Measurements from ENCODE around the gene ASXL1.

ASXL1 gene

DNA sequence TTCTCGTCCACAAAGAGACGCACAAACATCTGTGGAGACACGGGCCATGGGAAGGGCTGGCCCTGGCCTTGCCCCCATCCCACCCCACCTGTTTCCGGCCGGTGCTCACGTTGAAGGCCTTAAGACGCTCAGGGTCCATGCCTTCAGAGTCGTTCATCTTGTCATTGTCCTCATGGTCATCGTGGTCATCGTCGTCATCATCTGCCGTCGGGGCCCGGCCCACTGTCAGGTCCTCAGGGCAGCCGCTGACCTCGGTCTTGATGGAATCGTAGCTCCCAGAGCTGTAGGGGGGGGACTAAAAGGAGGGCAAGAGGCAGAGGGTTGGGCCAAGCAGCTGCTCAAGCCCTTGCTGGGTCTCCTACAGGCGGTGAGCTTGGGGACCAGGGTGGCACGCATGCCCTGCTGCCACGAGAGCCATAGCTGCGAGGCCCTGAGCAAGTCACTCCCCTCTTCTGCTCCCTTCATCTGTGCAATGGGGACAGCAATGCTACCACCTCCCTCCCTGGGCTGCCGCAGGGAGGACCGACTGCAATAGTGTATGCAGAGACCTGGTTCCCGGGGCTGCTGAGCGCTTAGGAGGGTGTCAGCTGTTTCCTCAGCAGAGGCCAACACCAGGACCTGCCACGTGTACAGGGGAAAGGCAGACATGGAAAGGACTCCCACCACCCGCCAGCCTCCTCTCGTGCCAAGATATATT lies 95.5 kb downstream of the ASXL1 start:
- no peak for DNase-seq (ENCODE audit: low read depth)

DNA sequence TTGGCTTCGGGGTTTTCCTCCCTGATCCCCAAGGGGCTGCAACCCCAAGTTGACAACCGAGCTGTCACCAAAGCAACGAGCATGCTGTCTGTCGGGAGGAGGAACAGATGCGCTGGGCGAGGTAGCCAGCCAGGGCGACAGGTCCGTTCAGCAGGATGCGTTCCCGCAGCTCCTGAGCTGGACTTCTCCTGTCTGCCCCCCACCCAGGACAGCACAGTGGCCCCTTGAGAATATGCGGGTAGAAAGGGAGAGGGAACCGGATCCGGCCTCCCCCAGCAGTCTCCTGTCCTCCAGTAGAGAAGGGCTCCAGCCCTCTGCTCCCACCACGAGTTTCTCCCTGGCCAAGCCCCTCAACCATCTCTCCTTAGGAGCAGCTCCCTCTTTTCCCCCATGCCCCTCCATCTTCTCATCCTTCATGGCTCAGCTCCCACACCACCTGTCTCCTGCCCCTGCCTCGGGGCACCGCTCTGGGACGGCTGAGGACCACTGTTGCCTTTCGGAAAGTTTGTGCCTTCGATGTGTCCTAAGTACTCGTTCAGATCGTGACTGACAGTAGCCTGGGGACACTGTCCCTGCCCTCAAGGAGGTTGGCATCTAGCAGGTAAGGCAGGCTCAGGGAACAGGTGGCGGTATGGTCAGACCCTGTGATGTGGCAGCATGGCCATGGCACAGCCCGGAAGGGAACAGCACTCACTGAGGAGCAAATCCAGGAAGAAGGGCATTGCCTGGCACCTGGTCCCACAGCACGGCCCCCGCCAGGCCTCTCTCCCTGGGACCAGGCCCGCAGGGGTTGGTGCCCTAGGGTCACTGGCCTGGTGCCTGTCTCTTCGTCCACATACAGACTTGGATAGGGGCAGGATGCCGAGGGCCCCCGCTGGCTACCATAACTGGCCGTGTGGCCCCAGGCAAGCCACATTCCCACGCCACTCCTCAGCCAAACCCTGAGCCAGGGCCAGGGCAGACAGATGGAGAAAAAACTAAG lies 96.3 kb downstream of the ASXL1 start:
- DNase-seq (ENCODE audit: low read depth) = no peak

DNA sequence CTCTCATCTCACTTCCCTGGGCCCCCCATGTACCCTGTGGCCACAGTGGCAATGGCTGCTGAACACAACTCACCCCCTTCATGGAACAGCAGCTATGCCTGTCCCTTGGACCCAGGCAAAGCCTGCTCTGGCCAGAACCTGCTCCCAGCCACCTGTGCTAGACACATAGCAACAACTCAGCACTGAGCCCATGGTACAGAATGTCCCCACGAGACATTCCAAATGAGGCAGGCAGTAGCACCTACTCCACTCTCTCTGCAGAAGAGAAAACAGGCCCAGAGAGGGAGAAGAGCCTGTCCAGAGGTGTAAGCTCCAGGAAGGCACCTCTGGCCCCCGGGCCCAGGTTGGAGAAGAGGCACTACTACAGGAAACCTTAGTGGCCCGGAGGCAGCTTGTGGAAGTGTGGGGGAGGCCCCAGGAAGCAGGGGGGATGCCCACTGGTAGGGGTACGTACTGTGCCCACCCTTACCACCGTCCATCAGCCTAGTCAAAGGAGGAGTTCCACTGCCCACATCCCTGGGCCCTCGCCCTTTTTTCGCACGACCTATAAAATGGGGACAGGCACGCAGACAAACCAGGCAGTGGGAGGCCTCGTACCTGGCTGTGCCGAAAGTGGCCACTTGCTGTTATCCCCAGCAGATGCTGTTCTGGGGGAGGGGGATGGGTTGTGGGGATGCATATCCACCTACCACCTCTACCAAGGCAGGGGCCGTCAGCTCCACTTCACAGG lies 97.2 kb downstream of the ASXL1 start:
- no peak for DNase-seq (ENCODE audit: low read depth)

DNA sequence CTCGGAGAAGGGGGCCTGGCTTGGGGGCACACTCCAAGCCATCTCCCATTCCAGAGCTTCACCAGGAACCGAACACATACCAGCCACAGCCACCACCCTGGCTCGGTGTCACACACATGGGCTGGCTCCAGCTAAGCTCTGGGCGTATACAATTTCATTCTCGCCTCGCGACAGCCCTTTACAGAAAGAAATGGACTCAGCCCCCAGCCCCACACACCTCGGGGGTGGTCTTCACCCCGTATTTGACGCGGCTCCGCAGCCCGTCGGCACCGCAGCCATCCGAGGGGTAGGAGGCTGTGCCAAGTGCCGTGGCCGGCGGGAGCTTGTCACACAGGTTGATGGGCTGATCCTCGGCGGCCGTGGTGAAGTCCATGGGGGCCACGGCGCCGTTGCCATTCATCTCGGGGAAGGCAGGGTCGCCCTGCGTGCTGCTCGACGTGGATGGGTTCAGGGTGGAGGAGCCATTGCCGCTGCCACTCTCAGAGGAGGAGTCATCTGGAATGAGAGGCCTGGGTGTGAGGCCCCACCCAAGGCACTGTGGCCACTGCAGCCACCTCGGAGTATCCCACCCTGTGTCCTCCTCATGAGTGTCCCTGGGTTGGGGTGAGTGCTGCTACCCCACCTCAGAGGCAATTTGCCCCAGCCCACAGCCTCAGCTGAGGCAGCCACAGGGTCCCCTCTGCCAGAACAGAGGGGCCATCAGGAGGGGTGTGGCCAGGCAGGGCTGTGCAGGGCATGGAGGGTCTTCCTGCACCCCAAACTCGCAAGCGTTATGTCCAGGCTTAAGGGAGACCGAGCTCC lies 98.0 kb downstream of the ASXL1 start:
- DNase-seq (ENCODE audit: low read depth) = no peak

DNA sequence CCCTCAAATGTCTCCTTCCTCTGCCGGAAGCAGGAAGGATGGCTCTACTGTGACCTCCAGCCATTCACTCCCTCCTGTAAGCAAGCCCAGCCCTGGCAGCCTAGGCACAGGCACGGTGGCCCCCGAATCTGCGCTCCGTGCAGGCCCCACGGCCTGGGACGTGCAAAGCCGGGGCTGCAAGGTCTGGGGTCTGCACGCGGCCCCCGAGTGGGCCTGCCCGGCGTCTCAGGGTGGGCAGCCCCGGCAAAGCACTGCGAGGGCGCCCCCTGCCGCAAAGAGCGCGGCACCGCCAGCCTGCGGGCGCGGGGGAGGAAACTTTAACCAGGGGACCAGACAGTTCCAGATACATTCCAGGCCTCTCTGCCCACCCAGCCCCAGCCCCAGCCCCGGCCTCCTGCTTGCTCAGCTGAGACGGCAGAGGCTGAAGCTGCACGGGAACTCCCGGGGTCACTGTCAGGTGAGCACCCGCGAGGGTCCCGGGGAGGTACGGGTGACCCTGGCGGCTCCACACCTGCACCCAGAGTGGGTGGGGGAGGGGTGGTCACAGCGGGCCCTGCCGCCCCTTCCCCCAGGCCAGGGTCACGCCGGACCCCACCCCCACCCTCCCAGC lies 98.8 kb downstream of the ASXL1 start:
- no peak for DNase-seq (ENCODE audit: low read depth)

DNA sequence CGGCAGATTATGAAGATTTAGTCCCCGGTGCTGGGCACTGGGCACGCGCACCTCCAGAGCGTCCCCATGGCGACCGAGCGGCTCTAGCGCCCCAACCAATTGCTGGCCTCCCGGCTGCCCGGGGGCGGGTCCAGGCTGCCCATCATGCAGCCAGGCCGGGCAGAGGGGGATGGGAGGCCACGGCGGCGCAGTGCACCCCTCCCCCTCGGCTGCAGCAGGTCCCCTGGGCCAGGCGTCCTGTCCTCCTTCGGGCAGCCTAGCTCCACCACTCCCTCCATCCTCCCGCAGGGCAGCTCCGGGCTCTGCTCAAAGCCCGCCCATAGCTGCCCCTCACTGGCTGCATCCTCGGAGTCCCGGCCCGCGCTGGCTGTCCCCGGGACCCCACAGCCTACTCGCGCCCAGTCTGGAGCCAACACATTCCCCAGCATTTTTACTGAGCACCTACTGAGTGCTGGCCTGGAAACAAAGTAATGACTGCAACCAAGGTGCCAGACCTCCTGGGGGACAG lies 99.4 kb downstream of the ASXL1 start:
- DNase-seq (ENCODE audit: low read depth) = no peak

DNA sequence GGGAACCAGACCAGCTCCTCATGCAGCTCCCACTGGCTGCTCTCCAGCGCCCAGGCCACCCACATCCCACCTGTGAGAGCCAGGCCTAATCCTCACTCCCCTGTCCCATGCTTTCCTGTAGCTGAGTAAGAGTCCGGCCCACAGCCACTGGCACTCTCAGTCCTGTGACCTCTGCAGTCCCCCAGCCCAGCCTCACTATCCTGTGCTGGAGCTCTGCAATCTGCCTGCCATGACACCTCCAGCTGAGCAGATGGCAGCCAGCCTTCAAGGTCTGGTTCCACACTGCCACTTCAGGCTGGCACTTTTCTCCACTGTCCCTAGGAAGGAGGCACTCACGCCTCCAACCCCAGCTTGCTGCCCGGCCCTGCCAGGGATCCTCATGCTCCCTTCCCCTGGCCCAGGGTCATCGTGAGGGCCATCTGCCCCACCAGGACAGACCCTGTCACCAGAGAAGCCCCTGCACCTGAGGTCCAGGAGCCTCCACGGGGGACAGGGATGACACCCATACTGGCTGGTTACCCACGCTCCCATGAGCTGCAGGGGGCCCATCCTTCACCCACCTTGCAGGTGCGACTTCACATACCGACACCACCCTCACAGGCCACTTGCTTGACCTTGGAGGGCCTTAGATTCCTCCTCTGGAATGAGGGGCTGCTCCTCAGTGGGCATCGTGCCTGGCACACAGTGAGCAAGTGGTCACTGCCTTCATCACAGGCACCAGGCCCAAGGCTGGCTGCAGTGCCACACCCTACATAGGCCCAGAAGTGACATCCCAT lies 100.1 kb downstream of the ASXL1 start:
- no peak for DNase-seq (ENCODE audit: low read depth)

DNA sequence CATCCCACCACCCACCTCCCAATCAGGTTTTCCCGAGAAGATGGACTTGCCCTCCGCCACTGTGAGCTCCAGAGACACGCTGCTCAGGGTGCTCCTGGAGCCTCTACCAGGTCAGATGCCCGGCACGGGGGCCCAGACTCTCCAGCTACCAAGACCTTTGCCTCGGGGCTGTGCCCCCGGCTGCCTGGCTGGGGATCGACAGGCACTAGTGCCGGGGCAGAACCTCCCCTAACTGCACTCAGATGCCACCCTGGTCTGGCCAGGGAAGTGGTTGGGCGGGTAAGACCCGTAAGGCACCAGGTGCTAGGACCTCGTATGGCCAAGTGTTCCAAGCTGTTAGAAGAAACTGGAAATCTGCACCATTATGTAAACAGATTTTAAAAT lies 100.7 kb downstream of the ASXL1 start:
- no peak for DNase-seq (ENCODE audit: low read depth)

DNA sequence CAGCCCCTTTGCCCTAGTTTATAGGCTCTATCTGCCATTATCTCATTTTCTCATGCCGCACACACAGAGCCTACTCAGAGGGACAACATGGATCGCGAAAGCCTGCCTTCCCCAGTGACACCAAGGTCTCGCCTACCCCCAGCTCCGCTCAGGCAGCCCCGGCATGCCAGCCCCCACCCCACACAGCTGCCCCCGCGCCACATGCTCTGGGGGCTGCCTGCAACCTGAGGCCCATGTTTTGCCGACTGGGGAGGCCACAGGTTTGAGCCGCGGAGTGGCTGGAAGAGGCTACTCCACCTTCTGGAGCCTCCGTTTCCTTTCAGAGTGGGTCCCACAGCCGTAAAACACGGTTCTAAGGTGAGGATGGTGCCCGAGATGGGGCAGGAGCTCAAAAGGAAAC lies 102.1 kb downstream of the ASXL1 start:
- no peak for DNase-seq (ENCODE audit: low read depth)

DNA sequence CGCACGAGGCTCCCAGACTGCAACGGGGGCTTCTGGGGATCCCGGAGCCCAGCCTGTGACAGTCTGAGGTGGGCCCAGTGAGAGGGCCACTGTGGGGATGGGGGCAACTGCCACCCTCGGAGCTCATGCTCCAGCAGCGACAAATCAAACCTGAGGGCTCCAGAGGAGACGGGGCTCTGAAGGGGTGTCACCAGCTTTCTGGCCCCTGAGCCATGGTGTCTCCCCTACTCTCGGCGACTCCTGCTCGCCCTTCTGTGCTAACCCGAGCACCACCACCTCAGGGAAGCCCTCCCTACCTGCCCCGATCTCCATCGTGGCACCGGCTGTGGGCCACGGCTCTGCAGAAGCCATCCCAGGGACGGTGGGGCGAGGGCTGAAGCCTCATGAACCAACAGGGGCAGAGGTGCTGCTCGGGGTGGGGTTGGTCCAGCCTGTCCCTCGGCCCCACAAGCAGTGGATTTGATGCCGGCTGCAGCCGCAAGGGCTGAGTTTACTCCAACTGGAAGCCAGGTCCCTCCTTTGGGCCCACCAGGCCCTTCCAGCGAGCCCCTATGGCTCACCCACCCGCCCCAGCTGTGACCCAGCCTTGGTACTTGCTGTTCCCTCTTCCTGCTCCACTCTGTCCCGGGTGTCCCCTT lies 102.7 kb downstream of the ASXL1 start:
- DNase-seq (ENCODE audit: low read depth) = no peak

DNA sequence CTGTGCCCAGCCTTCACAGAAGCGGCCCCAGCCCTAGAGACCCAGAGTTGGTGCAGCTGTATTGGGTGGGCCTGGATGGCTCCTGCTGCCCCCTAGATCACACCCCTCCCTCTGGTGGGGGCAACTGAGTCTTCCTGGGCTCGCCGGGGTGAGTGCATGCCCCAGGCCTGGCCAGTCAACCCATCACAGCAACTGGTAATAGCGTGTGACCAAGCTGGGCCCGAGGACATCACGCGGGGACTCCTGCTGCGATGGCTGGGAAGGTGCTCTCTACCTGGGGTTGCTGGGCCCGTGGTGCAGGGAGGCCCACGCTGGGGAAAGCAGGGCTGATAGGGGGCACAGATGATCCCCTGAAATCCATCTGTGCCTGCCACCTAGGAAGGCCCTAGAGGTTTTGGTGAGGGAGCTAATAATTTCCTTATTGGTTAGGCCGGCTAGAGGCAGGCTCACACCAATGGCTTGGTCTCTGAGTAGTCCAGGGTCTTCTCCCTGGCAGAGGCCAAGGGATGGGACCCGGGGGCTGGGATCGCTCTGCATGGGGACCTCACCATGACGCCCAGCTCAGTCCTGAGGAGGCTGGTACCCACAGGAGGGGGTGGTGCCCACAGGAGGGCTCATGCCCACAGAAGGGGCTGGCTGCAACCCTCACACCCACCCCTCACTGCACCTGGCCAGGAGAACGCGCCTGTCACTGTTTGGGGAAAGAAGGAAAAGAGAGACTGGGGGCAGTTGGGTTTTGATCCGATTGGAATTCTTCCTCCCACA lies 103.9 kb downstream of the ASXL1 start:
- no peak for DNase-seq (ENCODE audit: low read depth)

DNA sequence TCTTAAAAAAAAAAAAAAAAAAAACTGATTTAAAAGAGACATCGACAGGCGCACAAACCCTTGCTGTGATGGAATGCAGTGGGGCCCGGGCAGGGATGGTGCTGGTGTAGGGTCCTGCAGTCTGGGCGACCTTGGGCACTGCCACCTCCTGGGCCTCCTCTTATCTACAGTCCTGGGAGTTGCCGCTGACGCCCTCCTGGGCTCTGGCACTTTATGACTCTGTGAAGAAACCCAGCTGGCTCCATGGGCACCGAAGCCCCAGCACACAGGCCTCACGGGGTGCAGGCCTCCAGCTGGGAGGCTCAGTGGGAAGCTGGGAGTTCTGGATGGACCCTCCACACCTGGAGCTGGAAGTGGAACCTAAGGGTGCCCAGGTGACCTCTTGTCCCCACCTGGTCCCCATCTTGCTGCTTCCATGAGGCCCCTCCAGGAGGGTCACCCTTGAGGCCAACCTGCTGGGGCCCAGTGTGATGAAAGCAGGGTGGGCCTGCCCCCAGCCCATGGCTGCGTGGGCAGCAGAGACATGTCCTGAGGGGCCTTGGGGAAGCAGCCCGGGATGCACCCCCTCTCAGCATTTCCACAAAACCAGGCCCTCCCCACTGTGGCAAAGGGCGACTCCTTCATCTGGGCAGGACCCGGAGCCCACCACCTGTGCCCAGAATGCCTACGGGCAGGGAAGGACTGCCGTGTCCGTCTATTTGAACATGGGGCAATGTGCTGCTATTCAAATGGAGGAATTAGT lies 104.9 kb downstream of the ASXL1 start:
- no peak for DNase-seq (ENCODE audit: low read depth)

DNA sequence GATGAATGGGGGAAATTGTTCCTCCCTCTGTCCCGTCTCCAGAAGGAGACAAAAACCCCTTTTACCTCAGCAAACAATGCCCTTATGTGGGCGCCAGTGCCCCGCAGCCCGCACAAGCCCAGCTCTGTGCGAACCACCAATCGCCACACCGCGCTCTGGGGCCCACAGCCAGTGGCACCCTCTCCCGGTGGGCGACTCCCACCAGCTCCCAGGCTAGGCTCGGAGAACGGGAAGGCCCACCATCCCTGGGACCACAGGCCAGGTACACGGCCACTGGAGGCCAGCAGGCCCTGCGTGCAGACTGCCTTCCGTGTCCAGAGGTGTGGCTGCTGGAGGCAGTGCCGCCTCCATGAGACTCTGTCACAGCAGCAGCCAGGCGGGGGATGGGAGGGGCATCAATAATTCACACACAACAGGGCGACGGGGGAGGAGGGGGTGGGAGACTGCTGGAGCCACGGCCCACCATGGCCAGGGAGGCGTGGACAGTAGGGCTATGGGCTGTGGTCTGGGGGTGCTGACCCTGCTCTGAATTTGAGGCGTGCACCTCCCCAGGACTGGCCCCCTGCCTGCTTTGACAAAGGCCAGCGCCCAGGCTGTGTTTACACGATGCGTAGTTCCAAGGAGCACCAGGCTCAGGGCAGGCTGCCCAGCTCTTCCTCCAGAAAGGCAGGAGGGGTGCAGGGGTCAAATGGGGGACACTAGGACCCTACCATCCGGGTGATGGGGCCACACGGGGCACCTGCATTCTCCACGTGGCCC lies 105.7 kb downstream of the ASXL1 start:
- no peak for DNase-seq (ENCODE audit: low read depth)

DNA sequence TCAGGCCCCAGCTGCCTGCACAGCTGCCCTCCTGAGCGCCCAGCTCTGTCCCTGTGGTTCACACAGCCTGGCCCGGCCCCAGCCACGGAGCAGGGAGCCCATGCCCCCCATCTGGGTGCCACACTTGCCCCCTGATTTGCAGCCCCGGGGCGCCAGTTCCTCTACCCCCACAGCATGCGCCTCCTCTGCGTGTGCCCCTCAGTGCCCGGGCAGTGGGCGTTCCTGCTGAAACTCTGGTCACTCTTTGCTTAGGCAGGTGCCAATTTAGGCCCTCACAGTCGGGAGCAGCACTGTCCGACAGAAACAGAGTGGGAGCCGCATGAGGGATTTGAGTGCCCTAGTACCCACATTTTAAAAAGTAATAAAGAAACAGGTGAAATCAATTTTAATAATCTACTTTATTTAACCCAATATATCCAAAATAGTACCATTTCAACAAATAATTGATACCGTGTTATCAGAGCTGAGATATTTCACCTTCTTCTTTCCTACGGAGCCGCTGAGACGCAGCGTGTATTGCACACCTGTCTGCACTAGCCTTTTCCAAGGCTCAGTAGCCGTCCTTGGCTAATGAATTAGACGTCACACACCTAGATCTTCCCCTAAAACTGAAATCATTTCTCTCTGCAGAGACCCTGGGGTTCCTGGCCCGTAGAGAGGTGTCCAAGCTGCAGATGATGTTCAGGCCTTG lies 106.4 kb downstream of the ASXL1 start:
- no peak for DNase-seq (ENCODE audit: low read depth)

DNA sequence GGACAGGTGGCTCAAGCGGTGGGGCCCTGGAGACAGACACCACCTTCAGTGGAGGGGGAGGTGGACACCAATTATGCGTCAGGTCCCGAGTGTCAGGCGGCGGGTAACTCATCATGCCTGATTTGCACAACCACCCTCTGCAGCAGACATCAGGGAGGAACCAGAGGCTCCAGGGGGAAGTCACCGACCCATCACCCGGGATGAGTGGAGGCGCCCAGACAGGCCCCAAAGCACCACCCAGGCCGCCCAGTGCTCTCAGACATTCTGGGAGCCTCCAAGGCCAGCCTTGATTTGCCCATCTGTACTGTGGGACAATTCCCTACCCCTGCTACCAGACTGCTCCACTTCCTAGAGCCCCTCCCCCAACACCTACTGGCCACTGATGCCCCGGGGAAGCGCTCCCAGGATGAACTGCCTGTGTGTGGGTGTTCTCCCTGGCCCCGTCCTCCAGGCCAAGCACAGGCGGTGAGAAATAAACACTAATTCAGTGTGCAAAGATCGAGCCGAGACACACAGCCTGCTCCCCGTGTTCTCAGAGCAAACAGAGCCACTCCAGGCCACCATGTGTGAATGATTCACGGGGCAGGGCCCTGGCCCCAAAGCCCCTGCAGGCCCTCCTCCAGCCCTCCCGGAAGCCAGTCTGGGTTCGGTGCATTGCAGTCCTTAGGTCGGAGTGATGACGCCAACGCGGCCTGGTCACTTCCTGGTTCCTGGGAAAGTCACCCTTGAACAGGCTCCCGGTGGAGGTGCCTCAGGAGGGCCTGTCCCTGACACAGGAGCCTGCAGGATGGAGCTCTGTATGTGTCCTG lies 107.2 kb downstream of the ASXL1 start:
- DNase-seq (ENCODE audit: low read depth) = no peak

All from T follicular helper cell (primary cell).